GM18907 (cell line): ENCODE measurements around the gene FOXP3.

ENCODE experiments used
- ATAC-seq: cut with Tn5 transposase; IDR thresholded peaks from one replicate; pipeline ENCODE4 v1.9.1; 2021; ENCODE audit warnings: mild to moderate bottlenecking, moderate library complexity; ENCODE audit not compliant: unreplicated experiment

FOXP3 gene

DNA sequence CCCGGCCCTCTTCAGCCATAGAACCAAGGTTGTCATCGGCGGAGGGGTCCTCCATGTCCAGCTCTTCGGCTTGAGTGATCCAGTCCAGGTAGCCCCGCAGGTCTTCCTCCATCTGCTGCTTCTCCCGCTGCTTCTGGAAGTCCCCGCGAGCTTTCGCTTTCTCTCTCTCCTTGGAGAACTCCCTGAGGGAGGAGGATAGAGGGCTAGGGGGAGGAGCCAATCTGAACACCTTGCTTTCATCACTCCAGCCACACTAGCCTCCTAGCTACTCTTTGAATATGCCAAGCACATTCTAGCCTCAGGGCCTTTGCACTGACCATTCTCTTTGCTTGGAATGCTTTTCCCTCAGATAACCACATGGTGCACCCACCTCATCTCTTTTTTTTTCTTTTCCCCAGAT is 37.6 kb downstream of the FOXP3 start:
- no peak for ATAC-seq

DNA sequence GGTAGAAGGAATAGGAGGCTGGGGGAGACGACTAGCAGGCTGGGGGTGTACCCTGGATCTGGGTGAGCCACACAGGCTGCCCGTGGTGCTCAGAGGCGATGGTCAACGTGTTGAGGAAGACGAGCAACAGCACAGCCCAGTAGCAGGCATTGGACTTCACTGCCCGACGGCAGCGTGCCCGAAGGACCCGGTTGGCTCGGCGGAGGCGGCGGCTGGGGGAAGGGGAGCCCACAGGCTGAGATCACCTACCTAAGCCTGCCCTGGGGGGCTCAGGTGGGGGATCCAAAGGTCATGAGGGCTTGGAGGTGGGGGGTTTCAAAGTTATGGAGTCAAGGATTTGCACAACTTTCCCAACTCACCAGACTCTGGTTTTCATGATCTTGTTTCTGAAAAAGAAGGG is 38.7 kb downstream of the FOXP3 start:
- no peak for ATAC-seq

DNA sequence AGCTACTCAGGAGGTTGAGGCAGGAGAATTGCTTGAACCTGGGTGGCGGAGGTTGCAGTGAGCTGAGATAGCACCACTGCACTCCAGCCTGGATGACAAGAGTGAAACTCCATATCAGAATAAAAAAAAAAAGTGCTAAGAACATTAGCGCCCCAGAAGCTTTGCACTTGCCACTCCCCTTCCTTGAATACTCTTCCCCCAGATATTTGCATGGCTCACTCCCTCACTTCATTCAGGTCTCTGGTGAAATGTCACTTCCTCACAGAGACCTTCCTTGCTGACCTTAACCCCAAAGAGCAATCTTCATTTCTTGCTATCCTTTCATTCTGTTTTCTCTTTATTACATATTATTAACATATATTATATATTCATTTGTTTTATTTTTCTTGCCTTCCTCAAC is 42.6 kb downstream of the FOXP3 start:
- ATAC-seq: no peak

DNA sequence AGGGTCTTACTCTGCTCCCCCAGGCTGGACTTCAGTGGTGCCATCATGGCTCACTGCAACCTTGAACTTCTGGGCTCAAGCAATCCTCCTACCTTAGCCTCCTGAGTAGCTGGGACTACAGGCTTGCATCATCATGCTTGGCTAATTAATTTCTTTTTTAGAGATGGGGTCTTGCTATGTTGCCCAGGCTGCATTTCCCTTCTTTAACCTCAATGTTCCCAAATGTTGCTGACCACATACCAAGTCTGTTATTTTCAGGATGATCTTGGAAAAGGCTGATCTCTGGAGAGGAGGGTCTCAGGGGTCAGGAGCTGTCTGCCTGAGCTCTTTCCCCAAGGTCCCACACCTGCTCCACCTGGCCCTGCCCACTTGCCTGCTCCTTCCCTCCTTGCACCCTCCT is 44.4 kb downstream of the FOXP3 start:
- ATAC-seq: no peak

DNA sequence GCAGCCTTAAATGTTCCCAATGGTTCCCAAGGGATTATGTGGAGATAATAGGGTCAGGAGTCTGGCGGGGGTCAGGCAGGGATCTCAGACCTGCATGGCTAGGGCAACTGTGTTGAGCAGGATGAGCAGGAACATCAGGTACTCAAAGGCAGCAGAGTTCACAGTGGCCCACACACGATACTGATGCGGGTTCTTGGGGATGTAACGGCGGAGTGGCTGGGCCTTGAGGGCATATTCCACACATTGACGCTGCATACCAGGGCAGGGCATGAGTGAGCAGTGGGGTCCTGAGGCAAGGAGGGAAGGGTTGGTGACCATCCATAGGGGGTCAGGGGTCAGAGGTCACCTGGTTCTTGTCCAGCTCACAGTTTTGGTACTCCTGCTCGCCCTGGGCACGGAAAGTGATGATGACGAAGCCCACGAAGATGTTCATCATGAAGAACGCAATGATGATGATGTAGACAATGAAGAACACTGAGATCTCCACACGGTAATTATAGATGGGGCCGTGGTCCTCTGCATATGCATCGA is 49.4 kb downstream of the FOXP3 start:
- no peak for ATAC-seq

DNA sequence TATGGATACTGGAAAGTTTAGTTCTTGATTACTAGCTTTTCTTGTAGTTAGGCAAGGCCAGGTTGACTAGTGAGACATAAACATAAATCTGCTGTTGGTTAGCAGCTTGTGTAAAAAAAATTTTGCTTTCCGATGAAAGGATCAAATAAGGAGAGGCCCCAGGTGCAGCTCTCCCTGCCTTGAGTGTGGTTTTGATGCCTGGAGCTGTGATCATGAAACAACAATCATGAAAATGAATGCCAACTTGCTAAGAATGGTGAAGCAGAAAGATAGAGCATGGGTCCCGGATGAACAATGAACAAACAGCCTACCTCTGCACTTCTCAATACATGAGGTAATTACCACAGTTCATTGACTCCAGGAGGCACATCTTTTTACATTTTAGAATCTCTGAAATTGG is 50.1 kb downstream of the FOXP3 start:
- no peak for ATAC-seq

DNA sequence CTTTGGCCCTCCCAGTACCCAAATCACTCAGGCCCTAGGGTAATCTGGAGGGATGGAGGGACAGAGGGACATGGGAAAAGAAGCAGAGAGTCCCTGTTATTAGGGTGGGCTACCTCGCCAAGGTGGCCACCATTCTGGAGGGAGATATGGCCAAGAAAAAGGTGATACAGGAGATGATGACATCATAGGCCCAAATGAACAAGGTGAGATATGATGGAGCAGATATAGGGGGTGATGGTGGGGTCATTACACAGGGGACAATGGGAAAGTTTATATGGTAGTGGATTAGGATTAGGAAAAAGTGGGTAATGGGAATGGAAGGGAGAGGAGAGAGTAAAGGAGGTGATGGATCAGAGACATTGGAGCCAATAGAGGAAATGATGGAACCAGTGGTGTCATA is 51.6 kb downstream of the FOXP3 start:
- no peak for ATAC-seq

DNA sequence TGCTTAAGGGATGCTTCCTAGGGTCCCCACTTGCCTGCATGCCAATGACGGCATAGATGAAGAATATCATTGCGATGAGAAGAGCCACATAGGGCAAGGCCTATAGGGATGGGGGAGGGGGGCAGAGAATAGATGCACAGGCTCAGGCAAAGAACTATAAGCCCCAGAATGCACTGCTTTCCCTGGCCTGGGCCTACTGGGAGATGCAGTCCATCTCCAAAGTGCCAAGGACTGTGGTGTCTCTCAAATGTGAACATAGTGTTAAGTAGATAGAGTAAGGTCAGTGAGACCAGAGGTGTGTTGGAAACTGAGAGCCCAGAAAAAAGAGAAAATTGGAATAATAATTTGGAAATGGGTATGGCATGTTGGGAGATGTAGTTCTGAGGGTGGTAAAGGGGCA is 52.3 kb downstream of the FOXP3 start:
- ATAC-seq: no peak

DNA sequence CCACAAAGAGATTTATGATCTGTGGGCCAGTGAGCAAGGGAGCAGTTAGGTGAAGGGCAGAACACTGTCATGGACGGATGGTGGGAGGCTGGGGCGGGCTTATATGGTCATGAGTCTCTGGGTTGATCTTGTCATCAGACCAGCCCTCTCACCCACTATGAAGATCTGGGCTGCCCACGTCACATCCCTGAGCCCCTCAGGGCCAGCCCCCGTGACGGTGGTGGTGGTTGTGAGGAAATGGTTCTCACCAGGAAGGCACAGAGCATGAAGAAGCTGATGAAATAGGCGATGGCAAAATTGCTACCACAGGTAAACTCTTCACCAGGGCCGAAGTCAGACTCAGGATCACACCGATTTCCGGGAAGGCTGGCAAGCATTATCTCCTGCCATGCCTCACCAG is 53.4 kb downstream of the FOXP3 start:
- no peak for ATAC-seq

DNA sequence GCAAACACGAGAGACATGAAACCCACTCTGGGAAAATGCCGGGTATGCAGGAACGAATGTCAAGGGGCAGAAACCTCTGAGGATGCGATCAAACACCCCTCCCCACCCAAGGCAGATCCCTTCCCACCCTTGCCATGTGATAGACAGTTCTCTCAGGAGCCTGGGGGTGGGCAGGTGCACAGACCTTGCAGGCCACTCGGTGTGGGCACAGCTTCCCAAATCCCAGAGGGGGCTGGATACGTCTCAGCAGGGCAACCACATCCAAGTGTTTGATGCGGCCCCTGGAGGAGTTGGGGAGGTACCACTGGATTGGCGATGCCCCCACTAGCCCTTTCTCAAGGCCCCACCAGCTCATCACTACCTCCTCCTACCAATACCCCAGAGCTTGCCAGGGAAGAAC is 54.1 kb downstream of the FOXP3 start:
- no peak for ATAC-seq

DNA sequence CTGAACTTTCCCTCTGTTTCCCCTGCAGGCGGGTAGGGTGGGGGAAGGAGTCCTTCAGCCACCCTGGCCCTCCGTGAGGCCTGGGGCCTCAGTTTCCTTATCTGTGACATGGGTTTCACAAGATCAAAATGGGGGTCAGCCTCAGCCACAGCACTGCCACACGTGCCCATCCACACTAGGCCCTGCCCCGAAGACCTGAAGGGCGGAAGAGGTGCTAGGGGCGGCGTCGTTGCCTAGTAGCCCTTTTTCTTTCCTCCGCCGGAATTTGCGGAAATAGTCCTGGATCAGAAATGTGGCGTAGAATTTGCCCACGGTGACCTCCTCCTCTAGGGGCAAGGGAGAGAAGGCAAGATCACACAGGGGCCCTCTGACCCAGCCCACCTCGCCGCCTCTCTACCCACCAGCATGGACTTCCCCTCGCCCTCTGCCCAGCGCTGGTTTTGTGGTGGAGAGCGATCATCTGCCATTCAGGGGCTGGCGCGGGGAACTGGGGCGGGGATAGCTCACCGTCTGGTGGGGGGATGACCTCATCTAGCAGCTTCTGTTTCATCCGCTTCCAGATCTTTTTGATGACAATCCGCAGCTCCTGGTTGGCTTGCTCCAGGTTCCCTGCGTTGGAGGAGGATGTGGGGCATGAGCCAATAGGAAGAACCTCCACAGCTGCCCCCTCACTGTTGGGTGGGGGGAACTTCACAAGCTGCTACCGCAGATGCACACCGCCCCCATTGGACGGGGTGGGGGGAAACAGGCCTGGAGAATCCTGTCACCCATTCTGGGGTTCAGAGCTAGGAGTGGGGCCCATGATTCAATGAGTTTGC is 54.9 kb downstream of the FOXP3 start:
- no peak for ATAC-seq

DNA sequence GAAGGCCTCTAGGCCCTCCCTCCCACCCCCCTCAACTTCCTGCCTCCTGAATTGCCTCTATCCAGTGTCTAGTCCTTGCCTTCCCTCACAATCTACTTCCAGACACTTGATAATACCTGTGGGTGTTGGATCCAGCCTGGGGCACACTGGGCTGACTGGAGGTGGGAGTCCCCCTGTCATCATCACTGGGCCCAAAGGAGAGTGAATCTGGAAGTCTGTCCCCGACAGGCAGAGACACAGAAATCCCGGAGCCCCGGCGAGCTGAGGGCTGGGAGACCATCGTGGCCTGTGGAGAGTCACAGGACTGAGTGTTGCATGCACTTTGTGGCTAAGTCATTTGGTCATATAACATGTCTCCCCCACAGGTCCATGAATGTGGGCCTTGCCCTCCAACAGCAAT is 56.1 kb downstream of the FOXP3 start:
- no peak for ATAC-seq

DNA sequence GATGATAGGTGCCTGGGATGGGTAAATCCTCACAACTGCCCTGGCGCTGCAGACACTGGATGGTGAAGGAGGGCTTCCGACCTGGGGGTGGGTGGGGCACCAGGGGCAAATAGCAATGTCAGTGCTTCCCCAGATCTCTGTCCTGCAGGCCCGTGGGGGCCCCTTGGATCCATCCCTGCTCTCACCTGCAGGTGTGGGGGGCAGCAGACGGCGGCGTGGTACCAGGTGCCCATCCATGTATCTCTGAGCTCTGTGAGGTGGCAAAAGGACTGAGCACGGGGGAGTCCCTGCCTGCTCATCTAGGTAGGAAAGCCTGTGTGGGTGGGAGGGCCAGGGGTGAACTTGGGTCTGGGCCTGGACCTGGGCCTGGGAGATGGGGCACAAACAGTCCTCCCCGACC is 58.0 kb downstream of the FOXP3 start:
- no peak for ATAC-seq

DNA sequence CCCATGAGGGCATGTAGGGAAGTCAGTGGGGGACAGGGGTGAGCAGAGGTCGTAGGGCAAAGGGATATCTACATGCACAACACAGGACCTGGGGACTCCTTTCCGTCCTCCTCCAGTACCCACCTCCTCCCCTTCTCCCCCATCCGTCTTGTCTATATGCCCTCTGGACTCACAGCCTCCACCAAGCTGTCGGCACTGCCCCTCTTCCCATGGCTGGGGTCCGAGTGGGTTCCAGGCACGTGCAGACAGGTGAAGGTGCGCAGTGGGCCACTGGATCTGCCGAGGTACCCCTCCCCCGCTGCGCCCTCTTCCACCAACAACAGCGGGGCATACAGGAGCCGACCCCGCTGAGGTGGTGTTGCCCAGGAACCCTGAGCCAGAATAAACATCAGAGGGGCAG is 59.1 kb downstream of the FOXP3 start:
- ATAC-seq: no peak

DNA sequence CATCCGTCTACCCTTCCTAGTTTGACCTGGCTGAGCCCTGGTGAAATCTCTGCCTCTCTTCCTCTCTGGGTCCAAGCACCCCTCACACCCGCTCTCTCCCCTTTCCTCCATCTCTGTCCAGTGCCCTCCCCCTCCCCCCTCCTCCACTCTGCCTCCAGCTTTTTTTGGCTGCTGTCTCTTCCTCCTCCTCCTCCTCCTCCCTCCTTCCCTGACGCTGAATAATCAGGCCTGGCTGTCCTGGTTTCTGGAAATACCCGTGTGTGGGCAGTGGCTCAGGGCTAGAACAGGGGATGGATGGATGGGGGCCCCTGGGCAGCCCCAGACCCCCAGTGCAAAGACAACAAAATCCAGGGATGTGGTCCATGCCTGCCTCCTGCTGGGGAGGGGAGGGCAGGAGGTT is 59.8 kb downstream of the FOXP3 start:
- ATAC-seq: no peak

DNA sequence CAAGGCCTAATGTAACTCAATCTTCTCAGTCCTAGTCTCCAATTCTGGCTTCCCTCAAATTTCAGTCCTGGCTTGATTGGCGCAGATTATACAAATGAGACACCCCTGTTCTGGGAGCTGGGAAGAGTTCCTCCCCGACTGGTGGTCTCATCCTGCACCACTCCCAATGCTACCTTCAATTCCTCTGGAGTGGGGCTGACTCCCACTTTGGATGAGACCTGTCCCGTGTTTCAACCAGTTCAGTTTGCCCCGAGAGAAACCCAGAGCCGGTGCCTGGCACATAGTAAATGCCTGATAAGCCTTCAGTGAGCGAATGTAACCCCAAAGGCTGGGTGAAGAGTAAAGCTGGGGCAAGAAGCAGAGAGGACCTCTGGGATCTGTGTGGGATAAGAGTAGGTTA is 60.5 kb downstream of the FOXP3 start:
- ATAC-seq: no peak

DNA sequence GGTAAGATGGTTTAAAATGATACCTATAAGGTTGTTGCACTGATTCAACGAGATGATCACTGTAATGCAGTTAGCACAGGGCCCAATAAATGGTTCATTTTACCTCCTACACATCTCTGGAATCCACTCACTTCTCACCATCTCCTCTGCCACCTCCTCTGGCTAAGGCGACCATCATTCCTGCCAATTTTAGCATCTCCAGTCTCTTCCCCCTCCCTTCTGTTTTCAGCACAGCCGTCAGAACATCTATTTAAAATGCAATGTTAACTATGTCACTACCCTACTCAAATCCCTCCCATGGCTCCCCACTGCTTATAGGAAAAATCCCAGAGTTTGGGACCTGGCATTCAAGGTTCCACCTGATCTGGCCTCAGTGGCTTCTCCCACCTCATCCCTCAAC is 61.0 kb downstream of the FOXP3 start:
- ATAC-seq: no peak

DNA sequence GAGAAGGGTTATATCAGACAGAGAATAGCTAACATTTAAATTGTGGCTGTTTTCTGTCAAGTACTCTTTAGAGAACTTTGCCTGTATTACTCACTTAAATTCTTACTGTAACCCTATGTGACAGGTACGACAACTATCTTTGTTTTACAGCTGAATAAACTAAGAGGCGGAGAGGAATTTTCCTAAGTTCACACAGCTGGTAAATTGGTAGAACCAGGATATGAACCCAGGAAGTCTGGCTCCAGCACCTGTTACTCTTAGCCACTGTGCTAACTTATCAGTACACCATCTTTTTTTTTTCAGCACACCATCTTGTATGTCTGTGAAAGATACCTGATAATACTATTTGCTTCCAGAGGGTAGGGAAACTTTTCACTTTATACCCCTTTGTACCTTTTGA is 62.5 kb downstream of the FOXP3 start:
- no peak for ATAC-seq
